HEK293 (cell line): ENCODE measurements around the gene STAC.

Experiments
- CTCF ChIA-PET: fragments of 350-600 bp; formaldehyde crosslinking; extraction: SDS; loops from one replicate; lab custom pipeline; 2021; ENCODE audit warnings: antibody characterized with exemption; lab: Yijun Ruan, JAX
- POLR2A ChIA-PET: fragments of 300-600 bp; formaldehyde crosslinking; extraction: SDS; loops from one replicate; lab custom pipeline; 2020; ENCODE audit warnings: antibody characterized with exemption, inconsistent platforms; lab: Yijun Ruan, JAX
- H3K27ac ChIP-seq: fragments of 200-500 bp; sonication (Bioruptor generic); 2 replicates; pipeline ENCODE4 v1.5.1; 2014; ENCODE audit warnings: low read depth, low read length, control low read depth, inconsistent platforms; ENCODE audit errors: extremely low read depth
- H3K36me3 ChIP-seq, 2 experiments: fragments of 200-500 bp in 1 of 2; sonication (Bioruptor generic) in 1 of 2; 1 replicate in 1 of 2; 2 replicates in 1 of 2; pipeline ENCODE4 v1.5.1; 2014 to 2017; ENCODE audit warnings: inconsistent platforms in 2 of 2, low read length in 2 of 2; ENCODE audit not compliant: control insufficient read depth in 2 of 2, insufficient read depth in 1 of 2
- H3K4me1 ChIP-seq: fragments of 200-500 bp; sonication (Bioruptor generic); 2 replicates; pipeline ENCODE4 v1.5.1; 2014; ENCODE audit warnings: mild to moderate bottlenecking, low read length, inconsistent platforms; ENCODE audit not compliant: control insufficient read depth, insufficient read depth
- H3K4me3 ChIP-seq: 2 replicates; pipeline ENCODE4 v1.5.1; 2011; ENCODE audit warnings: low read depth, mild to moderate bottlenecking, control low read depth, low read length, moderate library complexity
- H3K9me3 ChIP-seq: fragments of 200-500 bp; sonication (Bioruptor generic); 2 replicates; pipeline ENCODE4 v1.5.1; 2014; ENCODE audit warnings: low read depth, low read length, inconsistent platforms; ENCODE audit not compliant: control insufficient read depth, insufficient read depth
- RBAK ChIP-seq: fragments of 450-650 bp; formaldehyde crosslinking; IDR thresholded peaks from 2 replicates; pipeline ENCODE4 v1.5.1; 2016; ENCODE audit warnings: missing biosample characterization, missing genetic modification characterization
- SETDB1 ChIP-seq: IDR thresholded peaks from one replicate; pipeline ENCODE4 v1.6.1; 2017; ENCODE audit warnings: mild to moderate bottlenecking, low read length, moderate library complexity, mixed read lengths; ENCODE audit not compliant: insufficient read length
- YY2 ChIP-seq: fragments of 450-650 bp; formaldehyde crosslinking; IDR thresholded peaks from 2 replicates; pipeline ENCODE4 v1.5.1; 2016; ENCODE audit warnings: missing biosample characterization, missing genetic modification characterization
- ZNF155 ChIP-seq: fragments of 450-650 bp; formaldehyde crosslinking; IDR thresholded peaks from 2 replicates; pipeline ENCODE4 v1.5.1; 2016; ENCODE audit warnings: missing biosample characterization, missing genetic modification characterization
- ZNF202 ChIP-seq: fragments of 450-650 bp; formaldehyde crosslinking; IDR thresholded peaks from 2 replicates; pipeline ENCODE4 v1.5.1; 2016; ENCODE audit warnings: missing biosample characterization, missing genetic modification characterization, borderline replicate concordance
- ZNF423 ChIP-seq: fragments of 450-650 bp; formaldehyde crosslinking; IDR thresholded peaks from 2 replicates; pipeline ENCODE4 v1.5.1; 2016; ENCODE audit warnings: missing biosample characterization, missing genetic modification characterization
- ZNF544 ChIP-seq: fragments of 450-650 bp; formaldehyde crosslinking; IDR thresholded peaks from 2 replicates; pipeline ENCODE4 v1.5.0; 2017; ENCODE audit warnings: missing biosample characterization, missing genetic modification characterization
- ZNF548 ChIP-seq: fragments of 450-650 bp; formaldehyde crosslinking; IDR thresholded peaks from 2 replicates; pipeline ENCODE4 v1.5.1; 2016; ENCODE audit warnings: missing biosample characterization, missing genetic modification characterization
- ZNF555 ChIP-seq: fragments of 450-650 bp; formaldehyde crosslinking; conservative IDR thresholded peaks from 2 replicates; pipeline ENCODE4 v1.5.1; 2017; ENCODE audit warnings: missing biosample characterization, mild to moderate bottlenecking, missing genetic modification characterization, inconsistent platforms
- ZNF600 ChIP-seq: fragments of 450-650 bp; formaldehyde crosslinking; IDR thresholded peaks from 2 replicates; pipeline ENCODE4 v1.5.1; 2016; ENCODE audit warnings: missing biosample characterization, missing genetic modification characterization
- ZNF660 ChIP-seq: fragments of 450-650 bp; IDR thresholded peaks from 2 replicates; pipeline ENCODE4 v1.5.1; 2018; ENCODE audit warnings: missing biosample characterization, mild to moderate bottlenecking, missing genetic modification characterization
- ZNF664 ChIP-seq: fragments of 450-650 bp; formaldehyde crosslinking; IDR thresholded peaks from 2 replicates; pipeline ENCODE4 v1.5.1; 2016; ENCODE audit warnings: missing biosample characterization, missing genetic modification characterization
- ZNF707 ChIP-seq: fragments of 450-650 bp; formaldehyde crosslinking; IDR thresholded peaks from 2 replicates; pipeline ENCODE4 v1.5.1; 2016; ENCODE audit warnings: missing biosample characterization, missing genetic modification characterization
- ZNF747 ChIP-seq: fragments of 450-650 bp; formaldehyde crosslinking; IDR thresholded peaks from 2 replicates; pipeline ENCODE4 v1.5.1; 2016; ENCODE audit warnings: missing biosample characterization, missing genetic modification characterization
- ZNF785 ChIP-seq: fragments of 450-650 bp; formaldehyde crosslinking; IDR thresholded peaks from 2 replicates; pipeline ENCODE4 v1.5.1; 2016; ENCODE audit warnings: missing biosample characterization, missing genetic modification characterization
- ZNF830 ChIP-seq: fragments of 450-650 bp; IDR thresholded peaks from 2 replicates; pipeline ENCODE4 v1.5.0; 2018; ENCODE audit warnings: missing biosample characterization, missing genetic modification characterization, low read depth, mild to moderate bottlenecking, moderate library complexity
- ZSCAN30 ChIP-seq: fragments of 450-650 bp; IDR thresholded peaks from 2 replicates; pipeline ENCODE4 v1.5.1; 2018; ENCODE audit warnings: missing biosample characterization, mild to moderate bottlenecking, missing genetic modification characterization, moderate library complexity
- TF ChIP-seq, protein P1 (sequence below): fragments of 450-650 bp; formaldehyde crosslinking; IDR thresholded peaks from 2 replicates; pipeline ENCODE4 v1.5.1; 2017; ENCODE audit warnings: missing biosample characterization, missing genetic modification characterization
- TF ChIP-seq, protein P2 (sequence below): IDR thresholded peaks from 2 replicates; pipeline ENCODE4 v1.6.1; 2011; ENCODE audit warnings: mild to moderate bottlenecking, low read depth, low read length, borderline replicate concordance
- TF ChIP-seq, protein P3 (sequence below): fragments of 450-650 bp; formaldehyde crosslinking; IDR thresholded peaks from 2 replicates; pipeline ENCODE4 v1.5.1; 2017; ENCODE audit warnings: missing biosample characterization, mild to moderate bottlenecking, missing genetic modification characterization, moderate library complexity
- TF ChIP-seq, protein P4 (sequence below): fragments of 450-650 bp; formaldehyde crosslinking; IDR thresholded peaks from 2 replicates; pipeline ENCODE4; 2016; ENCODE audit warnings: missing biosample characterization, missing genetic modification characterization
- TF ChIP-seq, protein P5 (sequence below): fragments of 450-650 bp; formaldehyde crosslinking; IDR thresholded peaks from 2 replicates; pipeline ENCODE4 v1.5.1; 2016; ENCODE audit warnings: missing biosample characterization, missing genetic modification characterization
- TF ChIP-seq, protein P6 (sequence below): fragments of 450-650 bp; formaldehyde crosslinking; IDR thresholded peaks from 2 replicates; pipeline ENCODE4 v1.5.1; 2016; ENCODE audit warnings: missing biosample characterization, missing genetic modification characterization

Gene STAC

DNA sequence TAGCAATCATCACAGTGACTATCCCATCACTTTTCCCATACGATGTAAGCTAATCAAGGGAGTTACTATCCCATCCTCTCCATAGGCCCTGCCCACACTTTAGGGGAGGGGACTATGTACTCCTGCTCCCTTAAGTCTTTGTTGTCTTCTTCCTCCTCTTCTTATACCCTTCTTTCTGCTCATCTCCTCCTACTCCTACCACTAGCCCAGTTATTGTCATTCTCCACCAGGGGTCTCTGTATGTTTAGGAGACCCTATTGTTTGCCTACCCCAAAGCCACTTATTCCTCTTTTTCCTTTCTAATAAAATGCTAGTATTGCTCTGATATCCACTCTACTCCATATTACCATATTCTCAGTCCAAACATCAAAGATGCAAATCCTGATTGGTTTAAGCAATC, 27.8 kb downstream of the STAC start (continued):
- TF ChIP-seq, protein P1, sequence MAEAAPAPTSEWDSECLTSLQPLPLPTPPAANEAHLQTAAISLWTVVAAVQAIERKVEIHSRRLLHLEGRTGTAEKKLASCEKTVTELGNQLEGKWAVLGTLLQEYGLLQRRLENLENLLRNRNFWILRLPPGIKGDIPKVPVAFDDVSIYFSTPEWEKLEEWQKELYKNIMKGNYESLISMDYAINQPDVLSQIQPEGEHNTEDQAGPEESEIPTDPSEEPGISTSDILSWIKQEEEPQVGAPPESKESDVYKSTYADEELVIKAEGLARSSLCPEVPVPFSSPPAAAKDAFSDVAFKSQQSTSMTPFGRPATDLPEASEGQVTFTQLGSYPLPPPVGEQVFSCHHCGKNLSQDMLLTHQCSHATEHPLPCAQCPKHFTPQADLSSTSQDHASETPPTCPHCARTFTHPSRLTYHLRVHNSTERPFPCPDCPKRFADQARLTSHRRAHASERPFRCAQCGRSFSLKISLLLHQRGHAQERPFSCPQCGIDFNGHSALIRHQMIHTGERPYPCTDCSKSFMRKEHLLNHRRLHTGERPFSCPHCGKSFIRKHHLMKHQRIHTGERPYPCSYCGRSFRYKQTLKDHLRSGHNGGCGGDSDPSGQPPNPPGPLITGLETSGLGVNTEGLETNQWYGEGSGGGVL (tag by site-specific recombination), result no peak
- no peak for TF ChIP-seq ZNF830 (tag by site-specific recombination)
- TF ChIP-seq ZNF600 (tag by site-specific recombination), result no peak

DNA sequence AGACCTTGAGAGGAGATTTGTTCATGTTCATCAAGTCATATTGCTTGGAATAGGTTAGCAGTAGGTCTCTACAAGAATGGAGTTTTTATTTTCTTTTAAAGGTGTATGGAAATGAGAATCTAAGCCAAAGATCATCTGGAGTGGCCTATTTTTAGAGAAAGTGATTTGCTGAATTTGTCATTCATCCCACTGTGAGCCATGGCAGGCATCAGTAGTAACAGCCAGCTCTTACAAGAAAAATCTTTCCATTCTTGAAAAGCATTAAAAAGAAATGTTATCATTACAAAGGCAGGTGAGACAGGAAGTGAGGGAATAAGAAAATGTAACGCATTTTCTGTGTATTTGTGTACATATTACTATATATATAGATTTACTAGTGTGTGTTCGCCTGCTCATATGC, 29.6 kb downstream of the STAC start:
- TF ChIP-seq ZSCAN30 (tag by site-specific recombination) (no peak), RBAK (tag by site-specific recombination) (no peak), ZNF202 (tag by site-specific recombination) (no peak), ZNF555 (tag by site-specific recombination) (no peak), ZNF747 (tag by site-specific recombination) (no peak), ZNF660 (tag by site-specific recombination) (no peak), ZNF155 (tag by site-specific recombination) (no peak), ZNF664 (tag by site-specific recombination) (no peak), ZNF707 (tag by site-specific recombination) (no peak), YY2 (tag by site-specific recombination) (no peak), ZNF785 (tag by site-specific recombination) (no peak), ZNF544 (tag by site-specific recombination) (no peak), ZNF548 (tag by site-specific recombination) (no peak), ZNF423 (no peak), SETDB1 (no peak)
- TF ChIP-seq, protein P2, sequence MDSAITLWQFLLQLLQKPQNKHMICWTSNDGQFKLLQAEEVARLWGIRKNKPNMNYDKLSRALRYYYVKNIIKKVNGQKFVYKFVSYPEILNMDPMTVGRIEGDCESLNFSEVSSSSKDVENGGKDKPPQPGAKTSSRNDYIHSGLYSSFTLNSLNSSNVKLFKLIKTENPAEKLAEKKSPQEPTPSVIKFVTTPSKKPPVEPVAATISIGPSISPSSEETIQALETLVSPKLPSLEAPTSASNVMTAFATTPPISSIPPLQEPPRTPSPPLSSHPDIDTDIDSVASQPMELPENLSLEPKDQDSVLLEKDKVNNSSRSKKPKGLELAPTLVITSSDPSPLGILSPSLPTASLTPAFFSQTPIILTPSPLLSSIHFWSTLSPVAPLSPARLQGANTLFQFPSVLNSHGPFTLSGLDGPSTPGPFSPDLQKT, result no peak
- TF ChIP-seq, protein P3, sequence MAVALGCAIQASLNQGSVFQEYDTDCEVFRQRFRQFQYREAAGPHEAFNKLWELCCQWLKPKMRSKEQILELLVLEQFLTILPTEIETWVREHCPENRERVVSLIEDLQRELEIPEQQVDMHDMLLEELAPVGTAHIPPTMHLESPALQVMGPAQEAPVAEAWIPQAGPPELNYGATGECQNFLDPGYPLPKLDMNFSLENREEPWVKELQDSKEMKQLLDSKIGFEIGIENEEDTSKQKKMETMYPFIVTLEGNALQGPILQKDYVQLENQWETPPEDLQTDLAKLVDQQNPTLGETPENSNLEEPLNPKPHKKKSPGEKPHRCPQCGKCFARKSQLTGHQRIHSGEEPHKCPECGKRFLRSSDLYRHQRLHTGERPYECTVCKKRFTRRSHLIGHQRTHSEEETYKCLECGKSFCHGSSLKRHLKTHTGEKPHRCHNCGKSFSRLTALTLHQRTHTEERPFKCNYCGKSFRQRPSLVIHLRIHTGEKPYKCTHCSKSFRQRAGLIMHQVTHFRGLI (tag by site-specific recombination), result no peak
- TF ChIP-seq, protein P4, sequence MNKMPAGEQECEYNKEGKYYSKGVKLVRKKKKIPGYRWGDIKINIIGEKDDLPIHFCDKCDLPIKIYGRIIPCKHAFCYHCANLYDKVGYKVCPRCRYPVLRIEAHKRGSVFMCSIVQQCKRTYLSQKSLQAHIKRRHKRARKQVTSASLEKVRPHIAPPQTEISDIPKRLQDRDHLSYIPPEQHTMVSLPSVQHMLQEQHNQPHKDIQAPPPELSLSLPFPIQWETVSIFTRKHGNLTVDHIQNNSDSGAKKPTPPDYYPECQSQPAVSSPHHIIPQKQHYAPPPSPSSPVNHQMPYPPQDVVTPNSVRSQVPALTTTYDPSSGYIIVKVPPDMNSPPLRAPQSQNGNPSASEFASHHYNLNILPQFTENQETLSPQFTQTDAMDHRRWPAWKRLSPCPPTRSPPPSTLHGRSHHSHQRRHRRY (tag by site-specific recombination), result no peak
- TF ChIP-seq, protein P5, sequence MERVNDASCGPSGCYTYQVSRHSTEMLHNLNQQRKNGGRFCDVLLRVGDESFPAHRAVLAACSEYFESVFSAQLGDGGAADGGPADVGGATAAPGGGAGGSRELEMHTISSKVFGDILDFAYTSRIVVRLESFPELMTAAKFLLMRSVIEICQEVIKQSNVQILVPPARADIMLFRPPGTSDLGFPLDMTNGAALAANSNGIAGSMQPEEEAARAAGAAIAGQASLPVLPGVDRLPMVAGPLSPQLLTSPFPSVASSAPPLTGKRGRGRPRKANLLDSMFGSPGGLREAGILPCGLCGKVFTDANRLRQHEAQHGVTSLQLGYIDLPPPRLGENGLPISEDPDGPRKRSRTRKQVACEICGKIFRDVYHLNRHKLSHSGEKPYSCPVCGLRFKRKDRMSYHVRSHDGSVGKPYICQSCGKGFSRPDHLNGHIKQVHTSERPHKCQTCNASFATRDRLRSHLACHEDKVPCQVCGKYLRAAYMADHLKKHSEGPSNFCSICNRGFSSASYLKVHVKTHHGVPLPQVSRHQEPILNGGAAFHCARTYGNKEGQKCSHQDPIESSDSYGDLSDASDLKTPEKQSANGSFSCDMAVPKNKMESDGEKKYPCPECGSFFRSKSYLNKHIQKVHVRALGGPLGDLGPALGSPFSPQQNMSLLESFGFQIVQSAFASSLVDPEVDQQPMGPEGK, result no peak
- TF ChIP-seq, protein P6, sequence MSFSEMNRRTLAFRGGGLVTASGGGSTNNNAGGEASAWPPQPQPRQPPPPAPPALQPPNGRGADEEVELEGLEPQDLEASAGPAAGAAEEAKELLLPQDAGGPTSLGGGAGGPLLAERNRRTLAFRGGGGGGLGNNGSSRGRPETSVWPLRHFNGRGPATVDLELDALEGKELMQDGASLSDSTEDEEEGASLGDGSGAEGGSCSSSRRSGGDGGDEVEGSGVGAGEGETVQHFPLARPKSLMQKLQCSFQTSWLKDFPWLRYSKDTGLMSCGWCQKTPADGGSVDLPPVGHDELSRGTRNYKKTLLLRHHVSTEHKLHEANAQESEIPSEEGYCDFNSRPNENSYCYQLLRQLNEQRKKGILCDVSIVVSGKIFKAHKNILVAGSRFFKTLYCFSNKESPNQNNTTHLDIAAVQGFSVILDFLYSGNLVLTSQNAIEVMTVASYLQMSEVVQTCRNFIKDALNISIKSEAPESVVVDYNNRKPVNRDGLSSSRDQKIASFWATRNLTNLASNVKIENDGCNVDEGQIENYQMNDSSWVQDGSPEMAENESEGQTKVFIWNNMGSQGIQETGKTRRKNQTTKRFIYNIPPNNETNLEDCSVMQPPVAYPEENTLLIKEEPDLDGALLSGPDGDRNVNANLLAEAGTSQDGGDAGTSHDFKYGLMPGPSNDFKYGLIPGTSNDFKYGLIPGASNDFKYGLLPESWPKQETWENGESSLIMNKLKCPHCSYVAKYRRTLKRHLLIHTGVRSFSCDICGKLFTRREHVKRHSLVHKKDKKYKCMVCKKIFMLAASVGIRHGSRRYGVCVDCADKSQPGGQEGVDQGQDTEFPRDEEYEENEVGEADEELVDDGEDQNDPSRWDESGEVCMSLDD, result no peak
- Histone ChIP-seq H3K4me3 (no peak overlapping the region), H3K36me3 (no peaks in the 10 kb centered on the region), H3K4me1 (no peaks in the 10 kb centered on the region), H3K27ac (no peak overlapping the region), H3K9me3 (no peaks in the 10 kb centered on the region)
- CTCF ChIA-PET, result no interaction called here
- POLR2A ChIA-PET, result no interaction called here
